Kidney tubule cell (primary cell): Measurements from ENCODE around the gene CCBE1.
A peak's percentile ranks its signal among the peaks of the same experiment; 100 is the strongest.

Experiments used
- DNase-seq: peaks from one replicate; pipeline ENCODE4 v3.0.0-alpha.2; 2018; ENCODE audit warnings: low spot score

CCBE1 gene

DNA sequence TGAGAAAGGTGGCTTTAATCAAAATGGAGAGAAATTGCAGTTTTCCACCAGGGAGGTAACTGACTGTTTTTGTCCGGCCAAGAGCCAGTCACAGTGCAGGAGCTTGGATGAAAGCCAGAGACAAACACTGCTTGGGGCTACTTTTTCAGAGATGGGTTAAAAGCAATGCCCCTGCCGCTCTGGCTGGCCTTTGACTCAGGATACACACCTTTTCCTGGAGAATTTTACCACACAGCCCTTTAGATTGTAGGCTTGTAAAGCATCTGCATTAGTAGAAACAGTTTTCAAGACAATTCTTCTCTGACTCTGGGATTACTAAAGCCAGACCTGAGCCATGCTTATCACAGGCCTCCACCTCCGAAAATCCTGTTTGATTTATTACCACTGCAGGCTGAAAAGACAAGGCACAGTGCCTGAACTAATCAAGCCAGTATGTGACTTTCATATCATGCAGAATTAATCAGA, 79.7 kb downstream of the CCBE1 start:
- no peak for DNase-seq

DNA sequence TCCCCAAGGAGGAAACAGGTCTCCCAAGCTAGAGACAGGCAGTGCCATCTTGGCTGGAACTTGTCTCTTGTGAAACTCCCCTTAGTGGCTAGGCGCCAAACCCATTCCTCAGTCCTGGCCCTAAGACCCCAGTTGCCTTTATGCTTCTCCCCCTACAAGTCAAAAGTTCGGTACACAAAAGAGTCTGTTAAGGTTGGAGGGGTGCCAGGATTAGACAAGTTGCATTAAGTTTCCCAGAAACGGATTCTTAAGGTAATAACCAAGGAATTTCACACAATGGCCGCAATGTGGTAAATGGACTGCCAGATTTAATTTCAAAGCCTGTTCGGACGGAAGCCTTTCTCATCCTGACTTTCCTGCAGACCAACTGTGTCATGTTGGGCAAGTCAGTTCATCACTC, 80.7 kb downstream of the CCBE1 start:
- no peak for DNase-seq

DNA sequence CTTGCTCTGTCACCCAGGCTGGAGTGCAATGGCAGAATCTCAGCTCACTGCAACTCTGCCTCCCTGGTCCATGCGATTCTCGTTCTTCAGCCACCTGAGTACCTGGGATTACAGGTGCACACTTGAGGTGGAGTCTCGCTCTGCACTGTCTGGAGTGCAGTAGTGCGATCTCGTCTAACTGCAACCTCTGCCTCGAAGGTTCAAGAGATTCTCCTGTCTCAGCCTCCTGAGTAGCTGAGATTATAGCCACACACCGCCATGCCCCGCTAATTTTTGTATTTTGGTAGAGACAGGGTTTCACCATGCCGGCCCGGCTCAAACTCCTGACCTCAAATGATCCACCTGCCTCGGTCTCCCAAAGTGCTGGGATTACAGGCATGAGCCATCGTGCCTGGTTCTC, 83.3 kb downstream of the CCBE1 start:
- DNase-seq = no peak

DNA sequence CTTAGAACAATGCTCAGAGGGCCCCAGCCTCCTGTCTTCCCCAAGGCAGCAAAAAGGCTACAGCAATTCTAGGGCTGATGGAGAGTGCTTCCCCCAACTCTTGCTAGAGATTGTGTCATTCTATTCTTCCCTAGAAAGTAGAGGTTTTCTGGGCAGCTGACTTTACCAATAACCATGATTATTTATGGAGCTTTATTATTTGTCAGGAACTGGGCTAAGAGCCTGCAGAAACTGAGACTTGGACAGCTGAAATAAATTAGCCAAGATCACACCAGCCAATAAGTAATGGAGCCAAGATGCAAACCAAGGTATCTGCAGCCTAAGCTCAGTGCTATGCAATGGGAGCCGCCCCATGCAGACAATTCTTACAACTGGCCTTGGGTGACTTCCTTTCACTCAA, 84.8 kb downstream of the CCBE1 start:
- DNase-seq = no peak

DNA sequence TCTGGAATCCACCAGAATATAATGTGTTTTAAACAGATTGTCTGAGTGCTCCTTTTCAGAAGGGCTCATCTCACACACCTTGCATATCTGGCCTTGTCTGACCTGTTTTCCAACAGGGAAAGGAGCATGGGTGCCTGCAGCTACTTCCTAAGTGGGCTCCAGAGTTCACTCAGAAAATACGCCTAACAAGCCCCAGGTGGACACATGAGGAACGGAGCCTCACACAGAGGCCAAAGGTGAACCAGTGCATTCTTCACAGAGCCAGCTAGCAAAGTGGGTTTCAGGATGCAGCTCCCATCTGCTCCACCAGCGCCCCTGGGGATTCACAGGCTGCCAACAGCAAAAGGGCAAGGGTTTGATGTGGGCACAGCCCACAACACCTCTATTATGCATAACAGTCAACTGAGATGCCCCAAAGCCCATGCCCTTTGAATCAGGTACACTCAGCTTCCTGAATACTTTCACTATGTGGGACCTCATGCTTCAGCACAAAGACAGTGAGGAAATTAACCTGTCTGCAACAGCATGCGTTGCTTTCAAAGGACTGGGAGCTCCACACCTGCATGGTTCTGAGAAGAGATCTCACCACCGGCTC, 86.6 kb downstream of the CCBE1 start:
- DNase-seq = no peak

DNA sequence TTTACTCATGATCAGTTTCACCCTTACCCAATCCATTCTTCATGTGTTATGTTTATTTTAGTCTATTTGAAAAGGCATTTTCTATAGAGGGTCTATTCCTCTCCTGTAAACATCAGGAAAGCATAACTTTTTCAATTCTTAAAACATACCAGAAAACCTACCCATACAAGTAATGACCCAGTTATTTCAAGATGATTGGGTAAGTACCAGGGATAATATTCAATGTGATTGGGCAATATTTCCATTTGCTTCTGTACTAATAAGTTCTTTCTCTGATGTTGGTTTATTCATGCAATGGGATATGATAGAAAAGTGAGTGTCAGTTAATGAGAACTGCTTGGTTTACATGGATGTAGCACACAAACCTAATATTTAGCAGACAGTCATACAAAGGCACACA, 87.6 kb downstream of the CCBE1 start:
- no peak for DNase-seq

DNA sequence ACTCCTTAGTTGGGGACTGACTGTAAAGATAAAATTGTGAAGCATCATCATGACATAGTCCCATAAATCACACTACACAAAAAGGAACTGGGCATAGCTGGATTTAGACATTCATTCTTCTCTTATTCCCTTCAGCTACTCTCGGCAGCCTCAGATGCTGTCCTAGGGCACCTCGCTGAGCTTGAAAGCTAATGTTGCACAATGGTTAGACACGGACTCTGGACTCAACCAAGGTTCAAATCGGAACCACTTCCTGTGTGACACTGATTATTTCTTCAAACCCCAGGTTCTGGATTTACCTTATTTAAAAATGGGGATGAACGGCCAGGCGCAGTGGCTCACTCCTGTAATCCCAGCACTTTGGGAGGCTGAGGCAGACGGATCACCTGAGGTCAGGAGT, 89.8 kb downstream of the CCBE1 start:
- no peak for DNase-seq

DNA sequence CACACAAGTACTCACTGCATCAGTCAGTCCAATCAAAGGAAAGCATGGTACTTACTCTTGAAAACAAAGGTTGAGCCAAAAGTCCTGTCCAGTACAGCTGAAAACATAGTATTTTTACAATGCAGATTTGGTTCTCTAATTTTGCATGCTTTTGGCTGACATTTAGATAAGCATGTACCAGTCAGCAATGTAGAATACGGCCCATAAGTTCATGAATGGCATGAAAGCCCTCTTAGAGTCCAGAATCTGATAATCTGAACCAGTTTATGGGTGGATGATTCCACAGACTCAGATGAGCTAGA, 90.2 kb downstream of the CCBE1 start:
- no peak for DNase-seq

DNA sequence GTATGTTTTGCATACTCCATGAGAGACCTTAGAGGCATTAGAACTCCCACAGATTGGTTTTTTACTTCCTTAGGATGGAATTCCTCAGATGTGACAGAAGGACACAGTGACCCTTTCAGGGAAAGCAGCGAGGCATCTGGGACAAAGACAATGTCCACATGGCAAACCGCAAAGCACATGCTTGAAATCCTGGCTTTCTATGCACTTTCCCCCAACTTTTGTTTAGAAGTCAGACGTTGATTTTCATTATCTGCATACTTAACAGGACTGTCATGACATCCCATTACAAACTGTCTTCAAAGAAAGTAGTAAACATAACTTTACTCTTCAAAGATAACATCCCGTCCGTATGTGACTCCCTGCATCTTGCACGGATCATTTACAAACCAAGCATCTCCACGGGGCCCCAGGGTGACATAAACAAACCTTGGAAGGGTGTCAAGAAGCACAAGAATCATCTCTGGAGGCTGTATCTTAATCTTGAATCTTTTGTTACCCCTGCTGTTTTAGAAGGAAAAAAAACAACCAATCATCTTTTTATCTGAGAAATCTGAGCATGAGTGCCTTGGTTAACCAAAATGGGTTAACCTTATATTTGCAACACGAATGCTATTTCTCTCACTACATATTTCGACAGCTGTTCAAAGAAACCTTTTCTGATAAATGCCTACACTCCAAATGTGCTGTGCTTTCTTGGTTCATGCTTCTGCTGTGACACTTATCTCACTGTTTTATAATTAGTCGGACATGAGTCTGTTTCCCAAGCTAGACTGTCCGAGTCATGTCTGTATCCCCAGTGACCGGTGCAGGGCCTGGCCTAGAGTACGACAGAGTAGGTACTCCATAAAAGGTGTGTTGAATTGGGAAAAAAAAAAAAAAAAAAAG, 90.8 kb downstream of the CCBE1 start:
- DNase-seq = no peak

DNA sequence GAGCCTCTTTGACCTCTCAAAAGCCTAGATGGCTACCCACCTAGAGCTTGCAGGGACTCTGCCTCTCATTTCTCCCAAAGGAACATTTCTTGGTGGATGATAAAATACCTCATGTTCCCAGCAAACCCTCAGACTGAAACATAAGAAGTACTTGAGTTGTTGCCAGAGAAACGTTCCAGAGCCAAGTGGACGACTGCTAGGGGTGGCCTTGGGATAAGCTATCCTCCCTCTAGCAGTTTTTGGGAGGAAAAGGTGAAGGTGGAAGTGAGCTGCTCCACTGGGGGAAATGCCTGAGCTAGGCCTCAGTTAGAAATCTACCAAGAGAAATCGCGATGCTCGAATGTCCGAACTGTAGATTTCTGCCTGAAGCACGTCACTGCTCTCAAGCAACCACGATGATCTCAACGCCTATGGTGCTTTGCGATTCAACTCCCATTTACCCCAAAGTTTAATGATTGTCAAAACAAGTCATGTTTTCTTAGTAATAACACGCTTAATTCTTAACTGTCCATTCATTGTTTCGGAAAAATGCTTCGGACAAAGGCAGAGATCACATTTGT, 91.5 kb downstream of the CCBE1 start:
- peak; percentile 38 for DNase-seq

DNA sequence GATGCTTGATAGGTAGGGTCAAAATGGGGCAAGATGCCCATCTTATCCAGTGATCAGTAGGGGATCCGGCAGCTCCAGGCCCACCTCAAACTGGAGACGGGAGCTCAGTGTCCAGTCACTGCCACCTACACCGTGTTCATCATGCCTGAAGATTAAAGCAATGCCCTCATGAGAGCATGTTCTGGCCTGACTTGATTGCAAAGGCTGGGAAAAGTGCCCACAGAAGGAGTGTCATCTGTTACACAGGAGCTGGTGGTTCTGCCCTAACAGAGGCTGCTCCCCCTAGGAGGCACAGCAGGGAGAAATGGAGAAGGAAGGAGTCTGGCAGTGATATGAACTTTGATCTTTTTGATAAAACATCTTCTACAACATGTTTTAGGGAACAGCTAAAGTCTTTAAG, 92.3 kb downstream of the CCBE1 start:
- DNase-seq = no peak

DNA sequence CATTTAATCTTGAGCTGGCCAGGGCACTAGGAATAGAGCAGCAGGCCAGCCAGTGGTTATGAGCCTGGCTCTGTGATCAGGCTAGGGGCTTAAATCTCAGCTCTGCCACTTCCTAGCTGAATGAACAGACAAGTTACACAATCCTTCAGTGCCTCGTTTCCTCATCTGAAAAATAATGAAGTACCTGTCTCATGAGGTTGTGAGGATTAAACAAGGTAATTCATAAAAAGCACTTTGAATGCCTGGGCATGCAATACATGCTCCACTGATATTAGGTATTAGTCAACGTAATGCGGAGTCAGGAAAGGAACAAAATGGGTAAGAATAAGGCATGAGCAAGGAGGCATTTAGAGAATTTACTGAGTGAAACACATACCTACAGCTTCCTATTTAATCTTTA, 100.2 kb downstream of the CCBE1 start:
- no peak for DNase-seq

DNA sequence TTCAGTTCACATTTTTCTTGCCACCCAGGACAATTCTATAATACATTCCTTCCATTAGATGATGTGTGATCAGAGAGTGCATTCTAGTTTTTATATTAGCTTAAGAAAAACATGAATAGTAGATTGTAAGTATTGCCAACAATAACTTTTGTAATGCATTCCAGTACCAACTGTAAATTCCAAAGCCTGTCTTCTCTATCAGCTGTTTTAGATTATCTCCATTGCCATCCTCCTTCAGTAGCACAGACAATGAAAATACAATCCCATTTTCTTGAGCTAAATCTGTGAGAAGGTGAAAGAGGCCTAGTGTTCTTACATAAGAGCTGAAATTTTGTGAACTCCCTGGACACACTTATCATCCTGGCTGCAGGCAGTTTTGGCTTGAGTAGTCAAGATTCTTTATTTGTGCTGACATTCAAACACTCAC, 103.9 kb downstream of the CCBE1 start:
- no peak for DNase-seq

DNA sequence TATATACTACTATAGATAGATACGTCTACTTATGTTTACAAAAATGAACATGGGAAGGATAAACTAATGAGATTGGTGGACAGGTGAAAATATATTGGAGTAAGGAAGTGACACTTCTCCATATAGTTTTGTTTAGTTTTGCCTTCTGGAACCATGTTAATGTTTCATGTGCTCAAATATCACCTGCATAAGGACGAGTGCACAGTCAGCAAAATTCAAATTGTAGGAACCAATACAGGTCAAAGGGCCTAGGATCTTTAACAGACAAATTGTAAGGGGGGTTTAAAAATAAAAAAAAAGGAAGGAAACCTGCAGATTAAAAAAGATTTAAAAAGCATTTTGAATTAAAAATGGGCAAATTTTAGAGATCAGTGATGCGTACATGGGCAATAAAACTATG, 104.6 kb downstream of the CCBE1 start:
- no peak for DNase-seq

DNA sequence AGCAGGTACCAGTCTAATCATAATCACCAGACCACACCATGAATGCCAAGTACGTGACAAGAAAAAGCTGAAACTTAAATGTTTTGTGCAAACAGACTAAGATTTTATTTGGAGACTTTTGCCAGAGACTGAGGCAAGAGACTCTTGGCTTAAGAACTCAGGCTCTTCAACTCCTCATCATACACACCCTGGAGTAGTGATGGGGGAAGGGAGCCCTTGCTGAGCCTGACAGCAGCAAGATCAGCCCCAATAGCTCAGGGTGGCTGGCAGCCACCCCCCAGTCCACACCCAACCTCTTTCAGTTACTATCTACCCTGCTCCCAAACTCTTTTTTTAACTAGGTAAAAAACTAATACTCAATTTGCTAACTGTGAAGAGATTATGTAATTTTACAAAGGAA, 114.8 kb downstream of the CCBE1 start:
- no peak for DNase-seq

DNA sequence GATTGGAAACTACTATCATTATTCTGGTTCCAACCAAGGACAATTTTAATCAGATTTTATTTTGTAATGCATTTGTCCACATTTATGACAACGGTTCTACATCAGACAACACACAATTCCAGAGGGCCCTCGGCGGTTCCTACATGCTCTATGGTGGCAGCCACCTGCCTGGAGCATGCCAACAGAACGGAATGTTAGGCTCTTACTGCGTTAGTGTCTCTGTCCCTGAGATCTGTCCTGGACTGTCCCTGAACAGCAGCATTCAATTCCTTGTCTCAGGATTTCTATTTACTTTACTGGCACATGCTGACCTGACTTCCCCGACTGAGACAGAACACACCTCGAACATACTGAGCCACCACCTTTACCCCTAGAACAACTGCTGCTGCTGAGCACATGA, 117.7 kb downstream of the CCBE1 start:
- DNase-seq = no peak

DNA sequence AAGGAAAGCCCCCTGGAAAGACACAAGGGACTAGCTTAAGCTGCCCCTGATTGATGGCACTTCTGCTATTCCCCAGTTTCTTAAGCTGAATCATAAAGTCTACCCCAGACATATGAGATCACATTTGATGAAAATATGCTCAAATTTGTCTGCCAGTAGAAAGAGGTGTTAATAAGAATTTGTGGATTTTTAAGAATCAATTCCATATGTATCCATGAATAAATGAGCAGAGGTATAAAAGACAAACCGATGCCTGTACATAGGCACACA, 119.9 kb downstream of the CCBE1 start:
- DNase-seq = no peak

DNA sequence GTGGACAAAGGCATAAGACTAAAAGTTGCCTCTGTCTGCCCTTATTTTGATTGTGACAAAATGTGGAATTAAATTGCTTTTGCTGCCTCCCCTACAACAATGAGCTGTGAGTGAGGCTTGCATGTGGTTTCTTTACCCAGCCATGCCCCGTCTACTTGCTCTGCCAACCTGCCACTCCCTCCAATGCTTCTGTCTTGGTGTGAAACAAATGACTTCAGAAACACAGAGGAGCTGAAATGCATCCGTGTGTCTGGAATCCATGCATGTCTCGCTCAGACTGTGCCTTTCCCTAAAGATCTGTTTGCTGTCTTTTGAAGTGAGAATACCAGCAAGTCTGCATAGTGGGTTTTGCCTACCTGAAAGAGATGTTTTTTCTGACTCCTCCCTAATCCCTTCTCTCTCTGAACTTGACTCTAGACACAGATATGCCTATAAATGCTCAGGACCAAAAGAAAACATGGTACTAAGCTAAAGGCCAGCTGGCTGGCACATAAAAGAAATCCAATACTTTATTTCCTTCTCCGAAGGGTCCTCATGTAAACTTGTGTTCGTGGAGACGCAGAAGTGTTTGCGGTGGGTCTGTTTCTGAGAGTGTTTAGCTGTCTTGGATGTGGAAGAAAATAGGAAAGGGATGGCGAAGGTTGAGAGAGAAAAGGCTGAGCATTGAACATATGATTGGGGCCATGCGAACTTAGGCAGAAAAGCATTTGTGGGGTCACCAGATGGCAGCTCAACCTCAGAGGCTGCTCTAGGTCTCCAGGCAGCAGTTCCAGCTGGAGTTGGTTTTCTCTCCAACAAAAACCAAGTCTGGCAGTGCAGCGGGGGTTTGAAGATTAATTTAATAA, 120.5 kb downstream of the CCBE1 start:
- DNase-seq = no peak

DNA sequence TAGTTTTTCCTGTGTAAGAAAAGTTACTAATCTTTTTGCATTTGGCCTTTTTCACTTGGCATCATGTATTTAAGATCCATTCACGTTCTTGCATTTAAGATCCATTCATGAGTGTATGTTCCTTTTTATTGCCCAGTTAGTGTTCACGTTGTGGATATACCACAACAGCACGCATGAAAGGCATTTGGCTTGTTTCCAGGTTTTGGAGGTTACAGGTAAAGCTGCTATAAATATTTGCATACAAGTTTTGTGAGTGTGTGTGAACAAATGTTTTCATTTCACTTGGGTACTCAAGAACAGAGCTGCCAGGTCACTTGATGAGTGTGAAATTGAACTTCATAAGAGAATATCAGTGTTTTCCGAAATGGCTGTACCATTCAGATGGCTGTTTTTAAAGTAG, 121.2 kb downstream of the CCBE1 start:
- DNase-seq = no peak

DNA sequence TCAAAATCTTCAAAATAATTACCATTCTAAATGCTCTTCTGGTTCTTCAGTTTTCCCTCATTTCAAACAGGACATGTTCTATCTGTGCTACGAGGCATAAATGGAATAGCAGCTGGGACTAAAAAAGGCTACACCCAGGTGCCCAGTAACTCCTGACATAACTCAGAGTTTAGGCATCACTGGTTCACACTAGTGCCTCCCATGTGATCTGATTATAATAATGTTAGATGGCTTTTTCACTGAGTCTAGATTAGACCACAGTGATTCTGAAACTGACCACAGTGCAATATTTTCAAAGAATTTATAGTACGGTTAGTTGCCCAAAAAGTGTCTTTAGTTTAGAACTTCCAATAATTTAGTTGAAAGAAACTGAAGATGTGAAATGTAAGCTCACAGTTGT, 123.3 kb downstream of the CCBE1 start:
- no peak for DNase-seq

DNA sequence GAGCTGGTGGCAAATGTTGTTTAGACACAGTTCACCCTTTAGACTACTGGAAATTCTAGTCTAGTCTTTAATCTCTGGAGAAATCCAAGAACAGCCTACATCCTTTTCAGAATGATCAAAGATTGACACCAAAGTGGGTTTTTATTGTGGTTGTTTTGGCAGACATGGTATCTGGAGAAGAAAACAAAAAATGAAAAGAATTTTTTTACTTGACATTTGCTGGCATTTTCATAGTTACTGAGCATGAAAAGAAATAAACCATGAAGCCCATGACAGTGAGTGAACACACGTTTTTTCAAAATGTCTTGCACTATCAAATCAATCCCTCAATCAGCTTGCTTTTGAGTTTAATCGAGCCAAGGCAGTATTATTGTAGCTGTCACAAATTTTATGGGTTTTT, 125.3 kb downstream of the CCBE1 start:
- DNase-seq = no peak

DNA sequence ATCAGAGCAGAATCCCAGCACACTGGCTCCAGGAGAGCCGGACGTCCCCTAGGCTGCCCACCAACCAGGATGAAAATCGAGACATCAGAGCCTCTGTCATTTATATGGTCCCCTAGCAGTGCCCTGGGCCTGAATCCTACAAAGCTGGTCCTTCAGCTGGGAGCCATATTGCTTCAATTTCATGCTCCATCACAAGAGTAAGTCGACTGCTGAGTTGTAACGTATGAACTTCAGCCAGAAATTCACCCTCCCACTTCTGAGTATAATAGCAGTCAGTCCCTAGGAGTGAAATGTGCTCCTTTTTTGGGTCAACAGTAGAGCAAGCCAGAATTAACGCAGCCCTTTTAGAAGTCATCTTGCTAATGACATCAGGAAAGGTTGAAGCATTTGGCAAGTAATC, 126.4 kb downstream of the CCBE1 start:
- DNase-seq = no peak
